Fibroblast of skin of left quadriceps (primary cell): ENCODE data around the gene DENND5A.
"Not testable (repeated sequence)": the region's sequence is repeated elsewhere in the genome, so short reads cannot be mapped to it uniquely, and the experiment has no call there.

Experiments
- DNase-seq, 2 experiments: peaks; one replicate each; pipeline ENCODE4 v3.0.0-alpha.2; 2013; ENCODE audit warnings: low read depth in 2 of 2

DENND5A gene

DNA sequence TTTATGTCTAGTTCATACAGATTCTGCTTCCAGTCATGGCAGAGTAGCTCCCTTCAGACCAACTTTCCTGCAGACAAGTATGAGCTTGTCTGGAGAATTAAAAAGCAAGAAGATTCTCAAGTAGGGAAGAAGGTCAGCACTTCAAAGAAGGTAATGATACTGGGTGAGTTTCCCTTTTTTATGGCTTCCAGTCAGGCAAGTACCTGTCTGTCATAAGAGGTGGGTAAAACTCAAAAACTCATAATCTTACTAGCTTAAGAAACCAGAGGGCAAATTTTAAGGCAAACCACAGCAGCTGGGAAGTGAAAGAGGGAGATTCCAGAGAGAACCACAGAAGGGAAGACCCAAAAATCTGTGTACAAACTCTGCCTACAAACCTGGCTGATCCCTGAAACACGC lies 54.2 kb downstream of the DENND5A start:
- DNase-seq, result no peak

DNA sequence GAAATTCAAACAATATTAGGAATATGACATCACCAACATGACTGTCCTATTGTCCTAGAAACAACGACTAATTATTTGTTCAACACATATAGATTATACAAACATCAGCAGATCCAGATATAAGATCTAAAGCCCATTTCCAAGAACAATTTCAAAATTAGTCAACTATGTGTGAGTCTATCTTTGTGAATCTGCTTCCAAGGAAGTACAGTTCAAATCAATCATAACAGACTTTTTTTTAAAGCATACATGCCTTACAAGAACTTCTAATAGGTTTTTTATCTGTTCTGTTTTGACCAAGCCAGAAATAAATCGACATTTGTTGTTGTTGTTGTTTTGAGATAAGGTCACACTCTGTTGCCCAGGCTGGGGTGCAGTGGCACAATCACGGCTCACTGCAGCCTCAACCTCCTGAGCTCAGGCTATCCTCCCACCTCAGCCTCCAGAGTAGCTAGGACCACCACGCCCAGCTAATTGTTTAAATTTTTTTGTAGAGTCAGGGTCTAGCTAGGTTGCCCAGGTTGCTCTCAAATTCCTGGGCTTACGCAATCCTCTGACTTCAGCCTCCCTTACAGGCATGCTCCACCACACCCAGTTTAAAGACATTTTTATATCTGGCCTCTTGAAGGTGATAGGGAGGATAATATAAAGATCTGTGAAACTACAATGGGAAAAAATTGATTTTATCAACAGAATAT lies 54.8 kb downstream of the DENND5A start:
- DNase-seq, result no peak

DNA sequence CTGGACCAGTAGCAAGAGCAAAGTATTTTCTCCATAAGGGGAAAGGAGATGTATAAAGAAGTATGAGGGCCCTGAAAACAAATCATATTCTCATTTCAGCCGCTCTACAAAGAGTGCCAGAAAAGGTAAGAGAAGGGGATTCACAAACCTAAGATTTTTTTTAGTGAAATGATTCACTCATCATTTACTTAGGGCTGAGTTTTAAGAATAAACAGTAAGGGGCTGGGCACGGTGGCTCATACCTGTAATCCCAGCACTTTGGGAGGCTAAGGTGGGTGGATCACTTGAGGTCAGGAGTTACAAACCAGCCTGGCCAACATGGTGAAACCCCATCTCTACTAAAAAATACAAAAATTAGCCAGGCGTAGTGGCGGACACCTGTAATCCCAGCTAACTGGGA lies 55.5 kb downstream of the DENND5A start:
- DNase-seq, result not testable (repeated sequence)

DNA sequence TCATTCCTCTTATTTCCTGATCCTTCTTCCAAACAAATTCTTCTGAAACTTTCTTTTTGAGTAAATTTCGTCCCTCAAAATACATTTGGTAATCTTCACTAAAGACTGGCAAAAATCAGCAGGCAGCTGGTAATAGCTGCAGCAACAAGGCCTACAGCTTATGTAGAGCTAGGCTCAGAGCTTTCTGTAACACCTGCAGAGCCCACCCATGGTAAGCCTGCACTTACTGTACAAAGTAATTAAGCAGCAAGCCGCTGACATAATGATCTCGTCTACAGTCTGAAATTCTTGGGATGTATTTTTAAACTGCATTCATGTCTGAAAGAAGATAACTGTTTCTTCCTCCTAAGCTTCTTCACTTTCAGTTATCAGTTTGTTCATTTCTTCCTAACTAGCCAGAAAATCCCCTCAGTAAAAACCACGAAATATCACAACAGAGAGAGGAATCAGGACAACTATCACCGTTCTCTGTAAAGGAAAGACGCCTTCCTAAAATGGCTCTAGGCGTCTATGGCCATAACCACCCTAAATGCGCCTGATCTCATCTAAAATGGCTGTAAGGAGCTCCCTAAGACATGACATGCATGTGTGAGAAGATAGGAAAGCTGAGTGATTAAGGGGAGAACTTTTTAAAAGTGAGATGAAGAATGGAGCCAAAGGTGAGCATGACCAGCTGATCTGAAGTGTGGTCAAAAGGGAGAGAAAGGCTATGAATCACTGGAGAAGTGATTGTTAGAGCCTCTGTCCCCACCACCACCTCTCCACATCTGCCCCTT lies 56.2 kb downstream of the DENND5A start:
- no peak for DNase-seq

DNA sequence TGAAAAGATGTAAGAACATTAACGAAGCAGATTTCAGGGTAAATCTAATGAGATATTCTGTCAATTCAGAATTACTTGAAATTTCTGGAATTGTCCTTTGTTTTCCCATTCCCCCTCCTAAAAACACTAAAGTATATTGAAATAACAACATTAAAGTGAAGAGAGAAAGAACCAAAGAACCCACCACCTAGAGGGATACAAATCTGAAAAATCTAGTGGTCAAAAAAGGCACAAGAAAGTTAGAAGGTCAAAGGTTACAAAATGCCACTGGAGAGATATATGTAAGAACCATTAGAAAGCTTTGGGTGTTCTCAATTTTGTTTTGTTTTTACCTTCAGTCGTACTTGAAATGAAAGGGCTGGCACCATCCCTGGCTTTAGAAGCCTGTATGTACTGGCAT lies 57.9 kb downstream of the DENND5A start:
- DNase-seq, result no peak

DNA sequence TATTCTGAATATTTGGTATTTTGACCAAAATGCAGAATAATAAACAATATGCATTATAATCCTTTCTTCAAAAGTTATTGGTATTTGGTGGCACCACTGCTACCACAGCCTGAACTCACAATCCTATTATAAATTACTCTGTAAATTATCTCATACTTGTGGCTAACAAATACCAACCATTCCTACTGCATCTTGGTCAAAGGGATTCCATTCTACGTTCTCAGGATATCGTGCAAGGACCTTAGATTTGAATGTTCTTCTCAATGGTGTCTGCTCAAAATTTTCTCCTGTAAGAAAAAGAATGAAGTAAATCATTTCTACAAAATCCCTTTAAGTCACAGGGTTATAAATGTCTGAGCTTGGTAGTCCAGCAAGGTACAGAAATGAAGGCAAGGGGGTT lies 58.7 kb downstream of the DENND5A start:
- DNase-seq, result peak; percentile 63 to 69

DNA sequence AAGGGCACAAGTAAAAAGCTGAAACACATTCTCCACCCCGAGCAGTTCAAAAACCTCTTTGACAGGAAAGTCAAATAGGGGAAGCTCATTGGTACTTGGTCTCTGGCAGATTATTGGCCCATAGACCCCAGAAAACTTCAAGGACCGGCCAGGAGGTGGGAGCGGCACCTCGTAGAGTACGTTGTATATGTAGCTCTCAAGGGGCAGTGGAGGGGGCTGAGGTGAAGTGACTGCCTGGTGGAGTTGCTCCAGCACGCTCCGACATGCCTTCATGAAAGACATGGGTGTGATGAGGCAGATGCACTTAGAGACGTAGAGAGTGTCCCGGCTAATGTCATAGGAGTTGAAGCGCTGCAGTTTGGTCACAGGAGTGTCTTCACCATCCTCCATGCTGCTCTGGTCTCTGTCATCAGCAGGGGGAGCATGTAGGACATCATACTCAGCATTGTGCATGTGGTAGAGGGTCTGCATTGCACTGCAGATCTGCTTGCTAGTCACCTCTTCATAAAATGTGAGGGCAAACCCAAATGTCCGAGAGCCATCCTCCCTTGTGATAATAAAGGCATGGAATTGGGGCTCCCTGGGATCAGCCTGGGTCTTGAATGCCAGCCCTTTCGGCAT lies 61.3 kb downstream of the DENND5A start:
- no peak for DNase-seq

DNA sequence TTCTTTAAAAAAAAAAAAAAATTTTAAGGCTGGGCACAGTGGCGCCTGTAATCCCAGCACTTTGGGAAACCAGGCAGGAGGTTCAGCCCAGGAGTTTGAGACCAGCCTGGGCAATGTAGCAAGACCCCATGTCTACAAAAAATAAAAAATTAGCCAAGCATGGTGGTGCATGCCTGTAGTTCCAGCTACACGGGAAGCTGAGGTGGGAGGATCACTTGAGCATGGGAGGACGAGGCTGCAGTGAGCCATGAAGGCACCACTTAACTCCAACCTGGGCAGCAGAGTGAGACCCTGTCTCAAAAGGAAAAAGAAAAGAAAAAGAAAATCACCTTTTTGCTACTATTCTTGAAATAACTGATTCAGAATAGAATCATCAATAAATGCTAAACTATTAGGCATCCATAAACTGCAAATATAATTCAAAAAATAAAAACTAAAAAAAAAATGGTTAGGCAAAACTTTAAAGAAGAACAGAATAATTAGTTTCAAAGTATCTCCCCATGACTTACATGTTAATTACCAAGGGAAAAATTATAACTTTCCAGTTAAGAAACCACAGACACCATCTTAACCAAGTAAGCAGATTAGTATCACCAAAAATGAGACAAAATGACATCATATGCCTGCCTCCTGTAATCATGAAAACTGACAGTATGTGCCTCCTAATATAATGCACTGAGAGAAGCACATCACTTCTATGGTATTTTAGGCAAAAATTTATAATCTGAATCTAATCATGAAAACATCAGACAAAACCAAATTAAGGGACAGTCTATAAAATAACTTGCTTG lies 63.6 kb downstream of the DENND5A start:
- no peak for DNase-seq

DNA sequence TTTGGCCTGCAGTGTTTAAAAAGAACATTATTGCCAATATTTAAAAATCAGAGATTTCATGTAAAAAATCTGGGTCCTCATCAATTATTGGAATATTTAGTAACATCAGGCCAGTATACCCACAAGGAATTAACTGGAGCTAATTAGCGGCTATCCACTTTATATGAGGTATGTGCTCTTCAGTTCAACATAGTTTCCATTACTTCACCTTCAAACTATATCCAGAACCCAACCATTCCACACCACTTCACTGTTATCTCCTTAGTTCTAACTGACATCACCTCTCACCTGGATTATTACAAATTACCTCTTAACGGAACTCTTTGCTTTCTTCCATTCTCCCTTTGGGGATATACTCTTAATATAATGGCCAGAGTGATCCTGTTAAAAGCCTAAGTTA lies 64.7 kb downstream of the DENND5A start:
- DNase-seq, result no peak

DNA sequence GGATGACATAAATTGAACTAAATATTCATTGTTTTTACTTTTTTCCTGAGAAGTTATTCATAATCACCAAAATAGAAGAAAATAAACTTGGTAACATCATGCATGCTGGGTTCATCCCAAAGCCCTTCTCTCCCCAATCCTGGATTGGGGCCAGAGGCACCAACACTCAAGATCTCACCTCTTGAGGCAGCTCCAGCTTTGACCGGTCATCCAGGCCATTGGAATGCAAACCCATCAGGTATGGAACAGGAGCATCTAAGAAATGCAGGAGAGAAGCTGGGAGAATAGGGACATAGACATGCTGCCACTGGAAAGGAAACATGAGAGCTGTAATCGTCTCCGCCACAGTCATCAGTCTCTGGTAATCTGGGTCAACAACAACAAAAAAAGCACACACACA lies 71.8 kb downstream of the DENND5A start:
- no peak for DNase-seq

DNA sequence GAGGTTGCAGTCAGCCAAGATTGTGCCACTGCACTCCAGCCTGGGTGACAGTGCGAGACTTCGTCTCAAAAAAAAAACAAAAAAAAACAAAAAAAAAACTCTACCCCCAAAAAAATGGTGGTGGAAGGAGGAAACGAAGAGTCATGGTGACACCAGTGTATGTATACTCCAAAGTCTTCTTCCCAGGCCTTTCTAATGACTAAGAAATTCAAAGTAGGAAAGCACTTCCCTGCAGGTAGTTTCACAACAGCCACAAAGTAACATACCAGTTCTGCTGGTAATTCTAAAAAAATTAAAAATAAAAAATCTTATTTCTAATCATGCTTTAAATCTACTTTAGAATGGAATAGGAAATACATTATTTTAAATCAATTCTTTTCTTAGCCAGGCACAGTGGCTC lies 72.6 kb downstream of the DENND5A start:
- no peak for DNase-seq

DNA sequence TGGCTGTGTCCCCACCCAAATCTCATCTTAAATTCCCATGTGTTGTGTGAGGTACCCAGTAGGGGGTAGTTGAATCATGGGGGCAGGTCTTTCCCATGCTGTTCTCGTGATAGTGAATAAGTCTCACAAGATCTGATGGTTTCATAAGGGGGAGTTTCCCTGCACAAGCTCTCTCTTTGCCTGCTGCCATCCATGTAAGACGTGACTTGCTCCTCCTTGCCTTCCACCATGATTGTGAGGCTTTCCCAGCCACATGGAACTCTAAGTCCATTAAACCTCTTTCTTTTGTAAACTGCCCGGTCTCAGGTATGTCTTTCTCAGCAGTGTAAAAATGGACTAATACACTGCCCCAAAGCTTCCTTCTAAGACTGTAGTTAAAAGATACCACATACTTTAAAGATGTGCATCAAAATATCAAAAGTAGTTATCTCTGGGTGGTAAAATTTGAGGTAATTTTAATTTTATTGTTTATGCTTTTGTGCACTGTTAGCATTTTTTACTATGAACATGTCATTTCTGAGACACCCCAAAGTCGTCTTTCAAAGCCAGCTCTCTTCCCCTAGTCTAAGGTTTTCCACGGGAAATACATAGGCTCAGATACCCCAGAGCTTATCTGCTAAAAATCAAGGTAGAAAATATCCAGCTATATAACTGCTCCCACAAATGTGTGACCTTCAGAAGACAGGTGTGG lies 74.7 kb downstream of the DENND5A start:
- not testable (repeated sequence) for DNase-seq

DNA sequence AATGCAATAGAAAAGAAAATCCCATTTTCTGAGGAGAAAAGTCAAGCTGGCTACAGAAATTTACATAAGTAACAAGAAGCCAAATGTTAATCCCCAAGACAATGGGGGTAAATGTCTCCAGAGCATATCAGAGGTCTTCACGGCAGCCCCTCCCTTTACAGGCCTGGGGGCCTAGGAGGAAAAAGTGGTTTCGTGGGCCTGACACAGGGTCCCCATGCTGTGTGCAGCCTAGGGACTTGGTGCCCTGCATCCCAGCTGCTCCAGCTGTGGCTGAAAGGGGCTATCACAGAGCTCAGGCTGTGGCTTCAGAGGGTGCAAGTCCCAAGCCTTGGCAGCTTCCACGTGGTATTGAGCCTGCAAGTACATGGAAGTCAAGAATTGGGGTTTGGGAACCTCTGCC lies 76.3 kb downstream of the DENND5A start:
- not testable (repeated sequence) for DNase-seq

DNA sequence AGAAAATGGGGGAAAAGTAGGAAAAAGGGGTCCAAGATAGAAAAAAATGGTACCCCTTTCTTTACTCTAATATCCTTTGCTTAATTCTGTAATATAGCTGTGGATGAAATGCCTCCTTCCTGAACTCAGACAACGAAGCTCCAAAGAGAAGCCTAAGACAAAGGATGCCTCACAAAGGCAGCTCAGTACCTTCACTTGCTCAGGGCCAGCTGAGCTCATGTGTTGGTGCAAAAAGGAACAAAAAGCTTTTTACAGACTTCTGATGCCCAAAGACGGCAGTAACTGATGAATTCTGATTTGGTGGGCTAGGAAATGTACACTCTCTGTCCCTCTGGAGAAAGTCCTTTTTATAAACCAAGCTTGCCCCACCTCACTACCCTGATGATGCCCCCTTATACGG lies 77.5 kb downstream of the DENND5A start:
- no peak for DNase-seq

DNA sequence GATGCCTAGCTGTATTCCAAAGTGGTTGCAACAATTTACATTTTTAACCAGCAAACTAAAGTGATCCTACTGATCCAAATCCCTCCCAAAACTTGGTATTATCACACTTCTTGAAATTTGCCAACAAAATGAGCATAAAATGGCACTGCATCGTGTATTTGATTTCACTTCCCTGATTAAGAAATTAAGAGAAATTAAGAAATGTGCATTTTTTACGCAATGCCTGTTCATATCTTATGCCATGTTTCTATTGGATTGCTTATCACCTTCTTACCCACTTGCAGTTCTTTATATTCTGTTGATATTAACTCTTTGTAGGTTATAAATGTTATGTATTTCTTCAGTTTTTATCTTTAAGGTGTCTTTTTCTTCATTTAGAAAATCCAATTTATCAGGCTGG lies 80.6 kb downstream of the DENND5A start:
- DNase-seq, result no peak

DNA sequence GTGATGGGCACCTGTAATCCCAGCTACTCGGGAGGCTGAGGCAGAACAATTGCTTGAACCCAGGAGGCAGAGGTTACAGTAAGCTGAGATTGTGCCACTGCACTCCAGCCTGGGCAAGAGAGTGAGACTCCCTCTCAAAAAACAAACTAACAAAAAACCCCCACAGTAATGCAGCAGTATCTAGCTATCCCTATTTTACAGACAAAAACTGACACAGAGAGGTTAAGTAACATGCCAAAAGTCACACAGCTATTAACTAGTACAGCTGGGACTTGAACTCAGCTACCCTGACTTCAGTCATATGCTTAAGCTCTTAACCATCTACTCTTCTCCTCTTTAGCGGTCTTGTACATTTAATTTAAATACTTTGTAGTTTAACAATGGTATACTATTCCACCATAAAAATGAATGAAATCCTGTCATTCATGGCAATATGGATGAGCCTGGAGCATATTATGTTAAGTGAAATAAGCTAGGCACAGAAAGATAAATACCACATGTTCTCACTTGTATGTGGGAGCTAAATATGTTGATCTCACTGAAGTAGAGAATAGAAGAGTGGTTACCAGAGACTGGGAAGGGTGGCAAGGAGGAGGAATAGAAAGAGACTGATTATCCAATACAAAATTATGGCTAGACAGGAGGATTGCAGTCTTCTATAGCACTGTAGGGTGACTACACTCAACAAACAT lies 82.8 kb downstream of the DENND5A start:
- DNase-seq, result no peak

DNA sequence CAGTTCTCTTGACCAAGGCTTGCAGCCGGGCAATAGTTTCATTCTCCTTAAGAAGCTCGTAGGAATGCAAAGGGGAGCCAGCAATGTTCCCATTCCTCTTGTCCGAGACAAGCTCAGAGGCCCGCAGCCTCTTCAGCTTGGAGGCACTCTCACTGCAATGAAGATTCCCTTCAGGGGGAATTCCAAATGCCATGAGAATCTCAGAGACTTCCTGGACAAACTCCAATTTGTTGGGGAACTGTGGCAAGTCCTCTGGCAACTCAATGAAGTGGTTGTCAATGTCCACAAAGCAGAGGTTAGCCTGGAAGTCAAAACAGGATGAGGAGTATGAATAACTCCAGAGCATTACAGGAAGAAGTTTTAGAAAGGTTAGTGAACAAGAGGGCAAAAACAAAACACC lies 84.4 kb downstream of the DENND5A start:
- no peak for DNase-seq

DNA sequence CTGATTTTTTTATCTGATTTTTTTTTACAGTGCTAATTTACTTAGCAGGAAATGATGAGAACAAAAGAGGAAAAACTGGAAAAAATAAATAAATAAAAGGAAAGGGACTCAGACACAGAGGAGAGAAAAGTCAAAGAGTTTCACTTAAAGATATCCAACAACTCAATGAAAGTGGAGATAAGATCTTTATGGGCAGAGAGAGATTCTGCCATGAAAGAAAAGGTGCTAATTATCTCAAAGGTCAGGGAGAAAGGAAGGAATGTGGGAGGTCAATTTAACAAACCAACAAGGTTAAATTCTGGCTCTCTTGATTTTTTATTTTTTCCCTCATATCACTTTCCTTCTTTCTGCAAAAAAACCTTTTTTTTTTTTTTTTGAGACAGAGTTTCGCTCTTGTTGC lies 86.0 kb downstream of the DENND5A start:
- DNase-seq, result no peak

DNA sequence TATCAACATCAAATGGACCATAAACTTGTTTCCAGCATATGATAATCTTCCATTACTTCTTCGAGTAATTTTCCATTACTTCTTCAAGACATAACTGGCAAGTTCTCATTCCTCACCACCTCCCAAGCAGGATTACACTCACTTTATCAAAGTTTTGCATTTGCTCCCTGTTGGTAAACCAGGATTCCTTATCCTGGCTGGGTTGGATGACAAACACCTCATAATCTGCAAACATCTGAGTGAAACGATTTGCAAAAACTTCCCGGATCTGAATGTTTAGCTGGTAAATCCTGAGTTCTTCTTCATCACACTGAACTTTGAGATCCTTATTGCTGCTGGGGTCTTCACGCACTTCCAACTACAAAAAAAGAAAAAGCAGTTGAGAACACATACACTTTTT lies 86.4 kb downstream of the DENND5A start:
- DNase-seq, result no peak

DNA sequence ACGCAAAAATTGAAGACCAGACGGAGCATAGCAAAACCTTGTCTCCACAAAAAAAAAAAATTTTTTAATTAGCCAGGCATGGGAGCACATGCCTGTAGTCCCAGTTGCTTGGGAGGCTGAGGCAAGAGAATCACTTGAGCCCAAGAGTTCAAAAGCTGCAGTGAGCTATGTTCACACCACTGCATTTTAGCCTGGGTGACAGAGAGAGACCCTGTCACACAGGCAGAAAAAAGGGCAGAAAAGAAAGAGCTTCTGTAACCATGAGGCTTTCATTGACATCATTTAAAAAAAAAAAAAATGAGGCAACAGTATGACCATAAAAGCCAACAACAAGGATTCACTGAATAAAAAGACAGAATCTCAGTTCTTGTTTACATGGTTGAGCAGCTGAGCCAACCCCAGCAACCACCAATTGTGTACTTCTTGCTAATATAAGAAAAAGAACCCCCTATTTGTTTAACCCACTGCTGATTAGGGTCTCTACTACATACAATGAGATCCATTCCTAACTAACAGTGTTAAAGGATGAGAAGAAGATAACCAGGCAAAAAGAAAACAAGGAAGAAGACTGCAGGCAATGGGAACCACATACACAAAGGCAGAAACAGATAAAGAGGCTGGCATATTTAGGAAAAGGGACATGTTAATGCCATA lies 87.6 kb downstream of the DENND5A start:
- DNase-seq, result no peak

DNA sequence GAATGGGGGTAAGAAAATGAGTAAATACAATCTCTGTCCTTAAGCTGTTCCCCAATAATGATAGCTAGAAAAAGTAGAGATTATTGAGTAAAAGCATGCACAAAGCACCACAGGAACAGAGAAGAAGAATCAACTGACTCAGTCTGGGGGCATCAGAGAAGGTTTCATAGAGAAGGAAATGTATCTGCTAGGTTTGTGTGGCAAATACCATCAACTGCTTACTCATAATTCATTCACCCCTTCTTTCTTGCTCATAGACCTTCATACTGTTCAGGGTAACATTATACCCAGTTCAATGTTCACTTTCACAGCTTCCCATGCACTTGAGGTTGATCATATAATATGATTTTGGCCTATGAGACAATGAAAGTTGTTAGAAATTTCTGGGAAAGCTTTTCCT lies 88.6 kb downstream of the DENND5A start:
- no peak for DNase-seq
